ENCODE data around the gene MAPK8IP3.
A peak's percentile ranks its signal among the peaks of the same experiment; 100 is the strongest.

Gene MAPK8IP3

DNA sequence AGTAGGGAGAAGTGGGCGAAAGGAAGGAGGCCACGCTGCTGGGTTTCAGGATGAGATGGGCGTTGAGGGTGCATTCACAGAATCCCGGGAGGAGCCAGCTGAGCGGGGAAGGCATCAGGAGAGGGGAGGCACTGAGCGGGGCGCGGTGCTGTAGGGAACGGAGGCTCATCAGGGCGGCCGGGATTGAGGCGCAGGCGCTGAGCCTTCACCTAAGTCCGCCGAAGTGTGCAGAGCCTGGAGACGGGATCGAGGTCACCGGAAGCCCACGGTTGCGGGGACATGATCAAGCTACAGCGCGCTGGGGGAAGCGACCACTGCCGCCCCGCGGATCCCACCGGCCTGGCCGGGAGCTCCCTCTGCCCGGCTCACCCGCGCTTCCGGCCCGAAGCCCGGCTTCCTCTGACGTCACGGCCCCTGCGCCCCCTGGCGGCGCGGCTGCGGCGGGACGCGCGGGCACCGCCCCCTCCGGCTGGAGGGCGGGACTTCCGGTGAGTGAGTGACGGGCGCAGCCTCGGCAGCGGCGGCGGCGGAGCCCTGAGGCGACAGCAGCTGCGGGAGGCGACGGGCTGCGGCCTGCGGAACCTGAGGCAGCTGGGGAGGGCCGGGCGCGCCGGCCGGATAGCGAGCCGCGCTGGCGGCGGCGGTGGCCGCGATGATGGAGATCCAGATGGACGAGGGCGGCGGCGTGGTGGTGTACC, at the start of gene MAPK8IP3:
MAPK8IP3 (plus strand) TSS at position 508 of the 698 bp plus-strand sequence; CDS start at position 653, 145 bp downstream.
- DNase-seq: peak; percentile 99

DNA sequence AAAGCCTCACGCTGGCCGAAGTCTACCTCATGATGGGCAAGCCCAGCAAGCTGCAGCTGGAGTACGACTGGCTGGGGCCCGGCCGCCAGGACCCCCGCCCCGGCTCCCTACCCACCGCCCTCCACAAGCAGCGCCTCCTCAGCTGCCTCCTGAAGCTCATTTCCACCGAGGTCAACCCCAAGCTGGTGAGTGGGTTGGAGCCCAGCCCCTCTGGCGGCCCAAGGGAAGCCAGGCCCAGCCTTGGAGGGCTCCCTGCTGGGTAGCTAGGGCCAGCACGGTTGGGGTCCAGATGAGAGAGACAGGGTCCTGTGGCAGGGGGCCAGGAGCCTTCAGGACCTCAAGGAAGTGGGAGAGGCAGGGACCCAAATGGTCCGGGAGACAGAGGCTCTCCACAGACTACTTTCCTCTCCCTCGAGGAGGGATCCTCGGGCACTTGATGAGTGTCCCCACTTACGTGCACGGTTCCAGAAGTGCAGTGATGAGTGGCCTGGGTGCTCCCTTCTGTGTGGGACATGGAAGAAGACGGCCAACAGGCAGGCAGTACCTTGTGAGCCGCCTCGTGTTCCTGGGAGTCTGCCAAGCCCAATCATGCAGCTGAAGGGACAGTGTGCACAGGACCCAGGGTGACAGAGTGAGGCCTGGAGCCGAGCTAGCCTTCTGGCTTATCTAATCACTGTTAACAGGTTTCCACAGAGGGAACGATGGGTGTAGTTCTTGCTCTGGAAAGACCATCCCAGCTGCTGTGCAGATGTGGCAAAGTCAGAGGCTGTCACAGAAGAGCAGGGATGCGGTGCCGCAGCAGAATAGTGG, 49.0 kb upstream of the MAPK8IP3 start:
- DNase-seq: no peak

DNA sequence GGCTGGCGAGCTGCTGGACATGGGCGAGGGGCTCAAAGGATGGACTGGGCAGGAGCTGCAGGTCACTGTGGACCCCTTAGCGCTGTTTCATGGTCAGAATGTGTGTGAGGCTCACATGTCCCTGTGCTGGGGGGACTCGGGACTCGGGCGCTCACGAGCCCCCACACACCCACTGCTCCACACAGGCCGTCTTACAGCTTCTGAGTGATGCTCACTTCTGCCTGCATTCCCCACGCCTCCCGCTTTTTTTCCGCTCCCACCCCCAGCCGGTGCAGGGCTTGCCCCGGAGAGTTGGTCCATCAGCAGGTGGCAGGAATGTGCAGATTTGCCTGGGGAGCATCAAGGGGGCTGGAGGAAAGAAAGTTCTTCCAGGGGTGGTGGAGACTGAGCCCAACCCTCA, 48.2 kb upstream of the MAPK8IP3 start:
- no peak for DNase-seq

- no peak for DNase-seq
Measured at GRCh38 chr16:1659031-1659430, 47.0 kb upstream of the MAPK8IP3 start.

DNA sequence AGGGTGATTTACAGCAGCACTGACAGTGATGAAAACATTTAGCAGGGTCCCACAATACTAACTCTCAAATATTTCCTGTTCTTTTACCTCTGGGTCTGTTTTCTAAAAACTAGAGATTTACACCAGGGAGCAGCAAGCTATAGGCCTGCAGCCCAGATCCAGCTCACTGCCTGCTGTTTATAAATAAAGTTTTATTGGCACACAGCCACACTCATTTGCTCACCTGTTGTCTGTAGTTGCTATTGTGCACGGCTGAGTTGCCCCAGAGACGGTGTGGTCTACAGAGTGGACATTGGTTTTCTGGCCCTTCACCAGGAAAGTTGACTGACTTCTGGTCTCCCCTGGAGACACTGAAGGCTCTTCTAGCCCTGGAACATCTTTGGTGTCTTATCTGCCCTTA, 44.2 kb upstream of the MAPK8IP3 start:
- no peak for DNase-seq

DNA sequence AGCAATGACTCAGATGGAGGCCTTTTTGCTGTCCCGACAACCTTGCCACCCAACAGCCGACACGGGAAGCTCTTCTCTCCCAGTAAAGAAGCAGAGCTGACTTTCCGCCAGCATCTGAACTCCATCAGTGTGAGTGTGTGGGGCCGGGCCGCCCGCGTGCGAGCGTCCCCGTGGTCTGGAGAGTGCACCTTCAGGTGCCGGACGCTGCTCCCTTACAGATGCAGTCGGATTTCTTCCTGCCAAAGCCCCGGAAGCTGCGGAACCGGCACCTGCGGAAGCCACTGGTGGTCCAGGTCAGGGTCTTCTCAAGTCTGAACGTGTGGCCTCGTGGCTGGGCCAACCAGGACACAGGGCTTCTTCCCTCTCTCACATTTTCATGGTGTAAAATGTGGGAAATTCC, 43.5 kb upstream of the MAPK8IP3 start:
- no peak for DNase-seq

DNA sequence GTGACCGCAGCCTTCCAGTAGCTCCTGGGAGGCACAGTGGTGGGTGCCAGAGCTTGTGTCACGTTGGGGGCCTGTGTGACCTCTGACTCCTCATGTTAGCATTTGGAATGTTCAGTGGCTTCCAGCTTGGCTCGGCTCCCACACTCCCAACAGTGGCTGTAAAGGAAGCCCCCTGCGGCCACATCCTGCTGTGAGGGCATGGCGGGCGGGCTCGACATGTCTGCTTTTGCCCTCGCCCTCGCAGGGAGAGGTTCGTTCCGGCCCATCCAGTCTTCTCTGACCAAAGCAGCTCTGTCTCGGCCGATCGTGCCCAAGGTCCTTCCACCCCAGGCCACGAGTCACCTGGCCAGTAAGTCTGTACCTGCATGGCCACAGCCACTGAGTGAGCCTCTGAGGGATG, 40.2 kb upstream of the MAPK8IP3 start:
- no peak for DNase-seq

DNA sequence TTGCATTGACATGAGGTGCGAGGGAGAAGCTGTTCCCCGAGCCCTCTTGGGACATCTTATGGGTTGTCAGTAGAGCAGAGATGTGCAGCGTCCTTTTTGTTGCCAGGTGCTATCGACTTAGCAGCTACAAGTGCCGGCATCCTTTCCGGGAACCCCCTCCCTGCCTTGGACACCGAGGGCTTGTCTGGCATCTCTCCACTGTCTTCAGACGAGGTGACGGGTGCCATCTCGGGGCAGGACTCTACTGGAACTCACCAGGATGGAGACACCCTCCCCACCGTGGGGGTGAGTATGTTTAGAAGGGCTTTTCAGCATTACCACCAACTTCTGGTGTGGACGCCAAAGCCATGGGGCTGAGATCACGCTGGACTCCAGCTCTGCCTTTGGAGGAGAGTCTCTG, 39.7 kb upstream of the MAPK8IP3 start:
- no peak for DNase-seq

DNA sequence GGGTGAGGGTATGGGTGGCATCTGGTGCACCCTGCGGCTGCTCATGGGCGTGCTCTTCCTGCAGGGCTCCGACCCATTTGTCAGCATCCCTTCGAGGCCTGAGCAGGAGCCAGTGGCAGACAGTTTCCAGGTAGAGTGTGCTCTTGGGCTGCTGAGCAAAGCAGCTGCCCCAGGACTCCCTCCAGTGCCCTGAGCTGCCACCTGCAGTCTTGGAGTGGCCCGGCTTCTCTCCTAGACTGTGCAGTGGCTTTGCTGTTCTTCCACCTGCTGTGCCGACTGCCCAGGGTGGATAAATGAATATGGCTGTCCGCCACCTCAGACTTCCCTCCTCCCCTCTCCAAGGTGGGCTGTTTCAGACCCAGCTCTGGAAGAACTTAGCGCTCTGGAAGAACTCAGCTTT, 38.7 kb upstream of the MAPK8IP3 start:
- DNase-seq: no peak

- DNase-seq: no peak
Measured at GRCh38 chr16:1667916-1668315, 38.1 kb upstream of the MAPK8IP3 start.

- no peak for DNase-seq
Measured at GRCh38 chr16:1668612-1669319, 37.2 kb upstream of the MAPK8IP3 start.

- no peak for DNase-seq
Measured at GRCh38 chr16:1669698-1670097, 36.3 kb upstream of the MAPK8IP3 start.

DNA sequence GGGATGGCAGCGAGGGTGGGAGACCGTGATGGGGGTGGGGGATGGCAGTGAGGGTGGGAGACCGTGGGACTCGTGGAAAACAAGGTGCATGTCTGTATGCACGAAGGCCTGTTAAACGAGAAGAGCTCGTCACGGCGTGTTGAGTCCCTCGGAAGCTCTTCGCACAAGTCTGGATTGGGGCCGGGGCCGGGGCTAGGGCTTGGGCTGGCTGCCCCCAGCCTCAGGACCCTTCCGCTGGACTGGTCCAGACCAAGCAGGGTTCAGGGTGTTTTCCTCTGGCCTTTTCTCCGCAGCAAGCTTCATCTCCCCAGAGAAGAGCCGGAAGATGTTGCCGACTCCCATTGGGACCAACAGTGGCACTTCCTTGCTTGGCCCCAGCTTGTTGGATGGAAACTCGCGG, 35.6 kb upstream of the MAPK8IP3 start:
- DNase-seq: no peak

GRCh38 chr16:1670866-1671265, 35.1 kb upstream of the MAPK8IP3 start:
- DNase-seq: no peak

DNA sequence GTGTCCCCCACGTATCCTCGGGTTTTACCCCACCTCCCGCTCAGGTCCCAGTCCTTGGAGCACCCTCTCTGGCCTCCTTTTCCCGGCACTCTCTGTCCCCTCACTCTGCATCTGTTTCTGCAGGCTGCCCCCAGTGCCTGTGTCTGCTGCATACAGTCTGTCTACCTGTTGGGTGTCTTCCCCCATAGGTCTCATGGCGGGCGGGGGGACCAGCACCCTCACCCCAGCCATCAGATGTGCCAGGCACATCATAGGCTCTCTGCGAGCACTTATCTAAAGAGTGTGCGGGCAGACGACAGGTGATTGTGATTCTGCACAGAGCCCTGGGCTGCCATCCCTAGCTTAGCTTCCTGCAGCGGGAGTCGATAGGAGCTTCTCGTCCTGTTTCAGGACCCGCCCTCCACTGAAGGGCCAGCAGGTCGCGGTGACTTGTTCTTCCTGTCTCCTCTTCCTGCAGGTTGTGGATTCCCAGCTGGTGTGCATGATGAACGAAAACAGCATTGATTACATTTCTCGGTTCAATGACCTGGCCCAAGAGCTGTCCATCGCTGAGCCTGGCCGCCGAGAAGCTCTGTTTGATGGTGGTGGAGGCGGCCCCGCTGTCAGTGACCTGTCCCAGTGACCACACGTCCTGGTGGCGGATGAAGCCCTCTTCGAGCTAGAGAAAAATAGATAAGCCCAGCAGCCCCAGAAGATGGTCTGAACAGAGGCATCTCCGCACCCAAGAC, 32.4 kb upstream of the MAPK8IP3 start:
- no peak for DNase-seq

- DNase-seq: no peak
Measured at GRCh38 chr16:1674306-1674705, 31.7 kb upstream of the MAPK8IP3 start.

- DNase-seq: no peak
Measured at GRCh38 chr16:1674751-1675664, 31.0 kb upstream of the MAPK8IP3 start.

GRCh38 chr16:1676661-1677060, 29.3 kb upstream of the MAPK8IP3 start:
- DNase-seq: no peak

DNA sequence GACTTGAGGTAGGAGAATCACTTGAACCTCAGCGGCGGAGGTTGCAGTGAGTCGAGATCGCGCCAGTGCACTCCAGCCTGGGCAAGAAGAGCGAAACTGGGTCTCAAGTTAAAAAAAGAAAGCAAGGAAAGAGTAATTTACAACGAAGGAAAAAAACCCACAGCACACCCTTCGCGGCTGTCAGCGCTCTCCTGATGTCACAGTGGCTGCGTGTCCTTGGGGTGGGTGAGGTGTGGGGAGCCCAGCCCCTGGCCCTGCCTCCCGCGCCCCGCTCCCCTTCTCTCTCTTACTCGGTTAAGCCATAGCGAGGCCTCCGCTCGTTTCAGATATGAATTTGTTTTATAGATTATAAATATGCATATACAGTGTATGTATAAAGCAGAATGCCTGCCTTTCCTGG, 28.7 kb upstream of the MAPK8IP3 start:
- DNase-seq: no peak

DNA sequence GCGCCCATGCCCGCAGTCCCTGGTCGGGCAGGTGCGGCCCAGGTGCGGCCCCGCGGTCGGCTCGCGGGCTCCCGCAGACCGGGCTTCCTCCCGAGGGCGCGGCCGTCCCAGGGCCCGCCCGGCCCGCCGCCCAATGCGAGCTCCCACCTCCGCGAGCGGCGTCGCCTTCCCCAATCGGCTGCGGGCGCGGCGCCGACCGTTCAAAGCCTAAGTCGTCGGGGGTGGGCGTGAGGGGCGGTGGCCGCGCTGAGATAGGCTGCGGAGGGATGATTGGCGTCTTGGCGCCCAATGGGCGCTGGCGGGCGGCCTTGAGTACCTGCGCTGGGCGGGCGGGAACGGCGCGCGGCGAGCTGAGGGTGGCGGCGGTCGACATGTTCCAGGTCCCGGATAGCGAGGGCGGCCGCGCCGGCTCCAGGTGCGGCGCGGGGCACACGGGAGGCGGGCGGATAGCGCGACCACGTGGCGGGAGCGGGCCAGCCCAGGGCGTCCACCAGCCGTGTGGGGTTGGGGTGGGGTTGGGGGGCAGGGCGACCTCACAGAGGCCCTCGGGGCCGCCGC, 28.0 kb upstream of the MAPK8IP3 start, which contains the start of gene JPT2:
JPT2 (plus strand) TSS at position 338 of the 558 bp plus-strand sequence; CDS start at position 372, 34 bp downstream.
- DNase-seq: peak; percentile 95

DNA sequence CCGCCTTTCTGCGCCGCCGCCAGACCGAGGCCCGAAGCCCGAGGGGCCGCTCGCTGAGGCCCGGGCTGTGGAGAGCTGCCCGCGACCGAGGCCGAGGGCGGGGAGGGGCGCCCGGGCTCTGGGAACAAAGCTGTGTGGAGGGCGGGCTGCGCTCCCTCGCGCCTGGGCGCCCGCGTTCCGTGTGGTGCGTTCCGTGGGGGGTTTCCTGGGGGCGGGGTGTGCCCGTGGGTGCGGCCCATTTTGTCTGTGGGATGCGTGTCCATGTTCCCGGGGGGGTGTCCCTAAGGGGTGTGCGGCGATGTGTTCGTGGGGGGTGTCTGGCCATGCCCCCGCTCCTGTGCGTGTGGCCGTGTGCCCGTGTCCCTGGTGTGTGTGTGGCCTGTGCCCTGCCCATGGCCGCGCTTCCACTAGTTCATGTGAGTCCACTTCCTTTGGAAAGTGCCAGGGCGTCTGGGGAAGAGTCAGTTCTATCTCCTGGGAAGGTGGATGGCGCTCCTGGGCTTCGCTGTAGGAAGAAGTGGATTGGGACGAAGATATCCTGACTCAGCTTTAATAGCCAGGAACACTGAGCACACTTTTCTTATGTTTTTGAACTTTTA, 27.4 kb upstream of the MAPK8IP3 start:
- peak; percentile 63 for DNase-seq

Data from retina (tissue), 1 donor.